Stimulated activated CD8-positive, alpha-beta memory T cell treated with anti-CD3 and anti-CD28 coated beads, Interleukin-7, amount 100 ng/mL, for 4 hours (primary cell): ENCODE measurements around the gene MRAP2.
"Not testable (repeated sequence)": the region's sequence is repeated elsewhere in the genome, so short reads cannot be mapped to it uniquely, and the experiment has no call there.

Source experiments
- DNase-seq, 2 donors: peaks; one replicate each; pipeline ENCODE4 v3.0.0-alpha.2; 2020; ENCODE audit warnings: low read depth in 2 of 2

MRAP2 gene

GRCh38 chr6:84077645-84078044 is 44.1 kb downstream of the MRAP2 start:
- no peak for DNase-seq

DNA sequence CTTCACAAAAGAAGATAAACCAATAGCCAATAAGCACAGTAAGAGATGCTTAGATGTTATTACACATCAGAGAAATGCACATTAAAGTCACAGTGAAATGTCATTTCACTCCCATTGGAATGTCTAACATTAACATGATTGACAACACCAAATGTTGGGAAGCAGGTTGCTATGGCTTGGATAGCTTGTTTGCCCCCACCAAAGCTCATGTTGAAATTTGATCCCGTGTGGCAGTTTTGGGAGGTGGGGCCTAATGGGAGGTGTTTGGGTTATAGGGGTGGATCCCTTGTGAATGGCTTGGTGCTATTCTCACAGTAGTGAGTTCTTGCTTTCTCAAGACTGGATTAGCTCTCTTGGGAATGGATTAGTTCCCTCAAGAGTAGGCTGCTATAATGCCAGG is 44.8 kb downstream of the MRAP2 start:
- no peak for DNase-seq

DNA sequence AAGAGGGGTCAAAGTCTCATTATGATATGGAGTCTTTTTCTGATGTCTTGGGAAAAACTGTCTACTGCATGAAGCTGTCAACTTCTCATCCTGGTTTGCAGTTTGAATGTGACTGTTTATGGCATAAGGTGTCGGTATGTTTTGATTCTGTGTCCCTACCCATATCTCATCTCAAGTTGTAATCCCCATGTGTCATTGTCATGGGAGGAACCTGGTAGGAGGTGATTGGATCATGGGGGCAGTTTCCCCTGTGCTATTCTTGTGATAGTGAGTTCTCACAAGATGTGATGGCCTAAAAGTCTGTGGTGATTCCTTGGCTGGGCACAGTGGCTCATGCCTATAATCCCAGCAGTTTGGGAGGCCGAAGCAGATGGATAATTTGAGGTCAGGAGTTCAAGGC is 47.6 kb downstream of the MRAP2 start:
- no peak for DNase-seq

DNA sequence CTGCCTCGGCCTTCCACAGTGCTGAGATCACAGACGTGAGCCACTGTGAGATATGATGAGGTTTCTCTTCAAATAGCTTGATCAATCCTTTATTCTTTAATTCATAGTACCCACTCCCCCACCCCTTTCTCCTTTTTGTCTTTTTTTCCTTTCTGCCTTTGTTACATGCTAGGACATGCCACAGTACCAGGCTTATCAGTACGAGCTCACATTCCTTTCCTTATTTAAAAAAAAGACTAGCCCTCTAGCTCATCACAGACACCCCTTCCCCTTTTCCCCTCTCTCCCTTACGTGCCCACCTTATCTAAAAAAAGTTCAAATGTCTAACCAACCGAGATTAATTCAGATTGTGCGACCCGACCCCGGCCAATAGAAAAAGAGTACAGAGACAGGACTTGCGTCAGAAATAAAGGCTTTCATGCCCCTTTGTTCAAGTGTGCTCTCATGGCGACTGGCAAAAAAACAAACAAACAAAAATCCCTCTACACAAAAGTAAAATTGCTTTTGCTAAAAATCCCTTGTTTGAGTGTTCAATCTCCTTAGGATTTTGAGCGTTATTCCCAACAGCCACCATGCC is 49.2 kb downstream of the MRAP2 start:
- DNase-seq: no peak

DNA sequence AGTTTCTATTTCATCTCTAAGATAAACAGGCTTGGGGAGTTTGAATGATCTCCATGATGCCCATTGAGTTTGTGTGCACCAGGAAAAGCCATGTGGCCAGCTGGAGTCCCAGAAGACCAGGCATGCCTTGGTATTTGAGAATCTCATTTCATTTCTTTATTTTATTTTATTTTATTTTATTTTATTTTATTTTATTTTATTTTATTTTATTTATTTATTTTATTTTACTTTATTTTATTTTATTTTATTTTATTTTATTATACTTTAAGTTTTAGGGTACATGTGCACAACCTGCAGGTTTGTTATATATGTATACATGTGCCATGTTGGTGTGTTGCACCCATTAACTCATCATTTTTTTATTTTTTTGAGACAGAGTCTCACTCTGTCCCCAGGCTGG is 51.1 kb downstream of the MRAP2 start:
- DNase-seq: not testable (repeated sequence)

GRCh38 chr6:84086056-84086455 is 52.5 kb downstream of the MRAP2 start:
- no peak for DNase-seq

GRCh38 chr6:84086545-84087429 is 53.2 kb downstream of the MRAP2 start:
- DNase-seq: no peak

- no peak for DNase-seq
Measured at GRCh38 chr6:84089081-84089480, 55.5 kb downstream of the MRAP2 start.

GRCh38 chr6:84089552-84089951 is 56.0 kb downstream of the MRAP2 start:
- DNase-seq: no peak

GRCh38 chr6:84093441-84094435 is 60.2 kb downstream of the MRAP2 start:
- DNase-seq: no peak

GRCh38 chr6:84095156-84095555 is 61.6 kb downstream of the MRAP2 start:
- DNase-seq: no peak

DNA sequence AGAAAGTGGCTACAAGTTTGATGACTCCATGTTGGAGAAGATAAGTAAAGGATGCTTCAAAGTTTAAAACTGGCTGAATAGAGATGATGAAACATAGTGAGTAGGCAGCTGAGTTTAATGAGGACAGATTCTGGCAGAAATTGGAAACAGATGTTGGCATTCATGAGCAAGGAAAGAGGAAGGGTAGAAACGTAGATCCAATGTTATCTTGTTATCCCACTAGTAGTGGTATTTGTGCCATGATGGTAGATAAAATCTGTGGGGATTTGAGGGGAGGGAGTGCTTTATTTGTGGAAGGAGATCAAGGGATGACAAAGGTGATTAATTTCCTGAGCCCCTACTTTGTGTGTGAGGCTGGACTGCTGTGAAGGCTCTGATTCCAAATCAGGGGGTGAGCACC is 69.5 kb downstream of the MRAP2 start:
- DNase-seq: no peak

DNA sequence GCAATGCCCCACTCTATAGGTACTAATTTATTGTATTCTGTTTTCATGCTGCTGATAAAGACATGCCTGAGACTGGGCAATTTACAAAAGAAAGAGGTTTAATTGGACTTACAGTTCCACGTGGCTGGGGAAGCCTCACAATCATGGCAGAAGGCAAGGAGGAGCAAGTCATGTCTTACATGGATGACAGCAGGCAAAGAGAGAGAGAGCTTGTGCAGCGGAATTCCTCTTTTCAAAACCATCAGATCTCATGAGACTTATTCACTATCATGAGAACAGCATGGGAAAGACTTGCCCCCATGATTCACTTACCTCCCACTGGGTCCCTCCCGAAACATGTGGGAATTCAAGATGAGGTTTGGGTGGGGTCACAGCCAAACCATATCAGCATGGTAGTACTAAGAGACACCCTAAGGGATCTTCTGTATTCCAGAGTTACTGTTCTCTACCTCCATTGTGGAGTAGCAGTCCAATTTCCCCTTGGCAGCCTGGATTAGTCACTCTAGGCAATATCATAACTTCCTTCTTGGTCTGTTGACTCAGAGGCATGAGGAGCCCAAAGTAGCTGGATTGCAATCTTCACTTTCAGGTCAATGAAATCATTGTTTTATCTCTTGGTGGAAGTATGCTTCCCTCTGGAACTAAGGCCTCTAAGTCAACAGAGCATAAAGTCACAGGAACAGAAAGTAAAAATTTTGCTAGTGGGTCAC is 71.8 kb downstream of the MRAP2 start:
- not testable (repeated sequence) for DNase-seq

GRCh38 chr6:84107495-84107894 is 73.9 kb downstream of the MRAP2 start:
- no peak for DNase-seq

GRCh38 chr6:84111351-84111750 is 77.8 kb downstream of the MRAP2 start:
- DNase-seq: not testable (repeated sequence)

DNA sequence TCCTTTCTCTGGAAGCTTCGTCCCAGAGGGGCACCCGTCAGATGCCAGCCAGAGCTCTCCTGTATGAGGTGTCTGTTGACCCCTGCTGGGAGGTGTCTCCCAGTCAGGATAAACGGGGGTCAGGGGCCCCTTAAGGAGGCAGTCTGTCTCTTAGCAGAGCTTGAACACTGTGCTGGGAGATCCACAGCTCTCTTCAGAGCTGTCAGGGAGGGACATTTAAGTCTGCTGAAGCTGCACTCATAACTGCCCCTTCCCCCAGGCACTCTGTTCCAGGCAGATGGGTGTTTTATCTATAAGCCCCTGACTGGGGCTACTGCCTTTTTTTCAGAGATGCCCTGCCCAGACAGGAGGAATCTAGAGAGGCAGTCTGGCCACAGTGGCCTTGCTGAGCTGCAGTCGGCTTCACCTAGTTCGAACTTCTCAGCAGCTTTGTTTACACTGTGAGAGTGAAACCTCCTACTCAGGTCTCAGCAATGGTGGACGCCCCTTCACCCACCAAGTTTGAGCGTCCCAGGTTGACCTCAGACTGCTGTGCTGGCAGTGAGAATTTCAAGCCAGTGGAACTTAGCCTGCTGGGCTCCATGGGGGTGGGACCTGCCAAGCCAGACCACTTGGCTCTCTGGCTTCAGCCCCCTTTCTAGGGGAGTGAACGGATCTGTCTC is 81.5 kb downstream of the MRAP2 start:
- DNase-seq: not testable (repeated sequence)

DNA sequence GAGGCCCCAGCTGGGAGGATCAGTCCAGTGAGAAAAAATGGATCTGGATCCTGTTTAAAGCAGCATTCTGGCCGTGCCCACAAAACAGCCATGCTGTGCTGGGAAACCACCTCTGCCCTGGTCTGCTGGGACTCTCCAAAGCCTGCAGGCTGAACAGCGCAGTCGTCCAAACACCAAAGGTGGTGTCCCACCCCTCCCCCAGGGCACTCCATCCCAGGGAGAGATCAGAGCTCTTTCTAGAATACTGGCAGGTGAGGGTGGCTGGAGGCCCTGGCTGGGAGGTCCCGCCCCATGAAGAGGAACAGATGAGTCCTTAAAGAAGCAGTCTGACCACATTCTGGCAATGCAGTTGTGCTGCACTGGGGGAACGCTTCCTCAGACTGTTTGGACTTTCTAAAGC is 84.6 kb downstream of the MRAP2 start:
- no peak for DNase-seq

DNA sequence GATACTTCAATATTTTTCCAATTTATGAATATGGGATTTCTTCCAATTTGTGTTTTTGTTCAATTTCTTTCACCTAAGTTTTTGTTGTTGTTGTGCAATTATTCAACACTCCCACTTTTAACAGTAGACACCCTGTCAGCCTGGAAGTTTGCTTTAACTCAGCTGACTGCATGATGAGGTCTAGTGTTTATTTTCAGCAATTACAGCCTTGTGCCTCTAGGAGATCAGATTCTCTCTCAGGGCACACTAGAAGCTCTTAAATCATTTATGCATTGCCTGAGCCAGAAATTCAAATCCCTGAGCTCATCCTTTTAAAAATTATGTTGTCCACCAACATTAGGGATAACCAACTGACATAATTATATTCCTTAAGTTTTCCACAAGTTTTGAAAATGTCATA is 85.7 kb downstream of the MRAP2 start:
- no peak for DNase-seq

DNA sequence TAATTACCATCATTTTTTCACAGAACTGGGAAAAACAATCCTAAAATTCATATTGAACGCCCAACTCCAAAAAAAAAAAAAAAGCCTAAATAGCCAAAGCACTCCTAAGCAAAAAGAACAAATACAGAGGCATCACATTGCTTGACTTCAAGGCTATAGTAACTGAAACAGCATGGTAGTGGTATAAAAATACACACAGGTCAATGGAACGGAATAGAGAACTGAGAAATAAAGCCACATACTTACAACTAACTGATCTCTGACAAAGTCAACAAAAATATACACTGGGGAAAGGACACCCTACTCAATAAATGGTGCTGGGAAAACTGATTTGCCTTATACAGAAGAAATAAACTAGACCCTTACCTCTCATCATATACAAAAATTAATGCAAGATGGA is 89.6 kb downstream of the MRAP2 start:
- no peak for DNase-seq

- not testable (repeated sequence) for DNase-seq
Measured at GRCh38 chr6:84129588-84129987, 96.0 kb downstream of the MRAP2 start.

DNA sequence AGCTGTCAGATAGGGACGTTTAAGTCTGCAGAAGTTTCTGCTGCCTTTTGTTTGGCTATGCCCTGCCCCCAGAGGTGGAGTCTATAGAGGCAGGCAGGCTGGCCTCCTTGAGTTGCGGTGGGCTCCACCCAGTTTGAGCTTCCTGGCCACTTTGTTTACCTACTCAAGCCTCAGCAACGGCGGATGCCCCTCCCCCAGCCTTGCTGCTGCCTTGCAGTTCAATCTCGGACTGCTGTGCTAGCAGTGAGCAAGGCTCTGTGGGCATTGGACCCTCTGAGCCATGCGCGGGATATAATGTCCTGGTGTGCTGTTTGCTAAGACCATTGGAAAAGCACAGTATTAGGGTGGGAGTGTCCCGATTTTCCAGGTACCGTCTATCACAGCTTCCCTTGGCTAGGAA is 99.8 kb downstream of the MRAP2 start:
- DNase-seq: not testable (repeated sequence)
